RWPE2 (cell line): ENCODE data around the gene NRL.
"Not testable (repeated sequence)": the region's sequence is repeated elsewhere in the genome, so short reads cannot be mapped to it uniquely, and the experiment has no call there.

Experiments used
- ATAC-seq: fragments of 200-7000 bp; cut with Tn5 transposase; 3 replicates; pipeline ENCODE4 v1.9.1; 2021; ENCODE audit warnings: low read depth
- DNase-seq: peaks from one replicate; pipeline ENCODE4 v3.0.0-alpha.2; 2020; ENCODE audit warnings: low spot score
- H3K27ac ChIP-seq: fragments of 450-650 bp; 2 replicates; pipeline ENCODE4 v1.5.1; 2017; ENCODE audit warnings: mild to moderate bottlenecking; ENCODE audit not compliant: poor library complexity, severe bottlenecking
- H3K27me3 ChIP-seq: fragments of 250-450 bp; sonication (Bioruptor Pico); 2 replicates; pipeline ENCODE4 v1.5.1; 2021; ENCODE audit warnings: mild to moderate bottlenecking, moderate library complexity; ENCODE audit not compliant: insufficient read depth, poor library complexity, severe bottlenecking
- H3K36me3 ChIP-seq: fragments of 250-450 bp; sonication (Bioruptor Pico); 2 replicates; pipeline ENCODE4 v1.5.1; 2020; ENCODE audit warnings: low read depth, mild to moderate bottlenecking, moderate library complexity
- H3K4me1 ChIP-seq: fragments of 250-450 bp; sonication (Bioruptor Pico); 2 replicates; pipeline ENCODE4 v1.5.1; 2021; ENCODE audit warnings: mild to moderate bottlenecking, moderate library complexity; ENCODE audit not compliant: insufficient read depth, poor library complexity, severe bottlenecking
- H3K4me3 ChIP-seq: fragments of 250-450 bp; sonication (Bioruptor Pico); 2 replicates; pipeline ENCODE4 v1.5.1; 2021; ENCODE audit warnings: mild to moderate bottlenecking, moderate library complexity; ENCODE audit not compliant: severe bottlenecking
- H3K9me3 ChIP-seq: fragments of 250-450 bp; sonication (Bioruptor Pico); 2 replicates; pipeline ENCODE4 v1.5.1; 2021; ENCODE audit warnings: mild to moderate bottlenecking, moderate library complexity; ENCODE audit not compliant: severe bottlenecking
- CTCF ChIP-seq: fragments of 450-650 bp; IDR thresholded peaks from one replicate; pipeline ENCODE4 v1.5.1; 2017; ENCODE audit warnings: mild to moderate bottlenecking, moderate library complexity; ENCODE audit not compliant: poor library complexity, severe bottlenecking

The NRL gene

GRCh38 chr14:24052656-24053547 is 61.8 kb downstream of the NRL start:
- no peak for ATAC-seq
- H3K4me3 ChIP-seq, result peak overlapping the region; percentile 35

GRCh38 chr14:24051789-24052655 is 62.7 kb downstream of the NRL start, which contains the start of gene CARMIL3:
TSS of gene CARMIL3 (plus strand) at chr14:24052009. CDS start at chr14:24052154, 145 bp downstream.
- no peaks in the 10 kb centered on the region for H3K9me3 ChIP-seq
- peak; percentile 69 for DNase-seq
- ATAC-seq, result peak; percentile 79
- no peak for TF ChIP-seq CTCF
- no peaks in the 10 kb centered on the region for H3K4me1 ChIP-seq
- H3K27ac ChIP-seq, result no peak within 1 kb of the TSS
- H3K36me3 ChIP-seq, result no peaks in the 10 kb centered on the region
- H3K4me3 ChIP-seq, result peak within 1 kb of the TSS; percentile 35
- peaks cover 3% of the 10 kb centered on the region for H3K27me3 ChIP-seq

More at GRCh38 chr14:24052656-24053547, 61.8 kb downstream of the NRL start:
- DNase-seq, result peak; percentile 63
- no peak for TF ChIP-seq CTCF
- Histone ChIP-seq H3K27ac (no peak overlapping the region), H3K36me3 (no peaks in the 10 kb centered on the region), H3K4me1 (no peaks in the 10 kb centered on the region), H3K9me3 (no peaks in the 10 kb centered on the region), H3K27me3 (peaks cover 3% of the 10 kb centered on the region)

GRCh38 chr14:24051176-24051788 is 63.5 kb downstream of the NRL start:
- no peaks in the 10 kb centered on the region for H3K36me3 ChIP-seq
- H3K4me1 ChIP-seq, result no peaks in the 10 kb centered on the region
- TF ChIP-seq CTCF, result no peak
- ATAC-seq (no peak), DNase-seq (peak; percentile 66)
- peak overlapping the region; percentile 35 for H3K4me3 ChIP-seq
- peaks cover 3% of the 10 kb centered on the region for H3K27me3 ChIP-seq
- no peak overlapping the region for H3K27ac ChIP-seq
- no peaks in the 10 kb centered on the region for H3K9me3 ChIP-seq

- H3K4me3 ChIP-seq, ATAC-seq, DNase-seq, H3K4me1 ChIP-seq, H3K27ac ChIP-seq, H3K36me3 ChIP-seq, H3K9me3 ChIP-seq, H3K27me3 ChIP-seq: not testable (repeated sequence)
Measured at GRCh38 chr14:24050753-24051152, 64.0 kb downstream of the NRL start.

GRCh38 chr14:24049002-24049401 is 65.7 kb downstream of the NRL start:
- H3K27me3 ChIP-seq, H3K9me3 ChIP-seq, ATAC-seq, H3K4me3 ChIP-seq, H3K4me1 ChIP-seq, H3K27ac ChIP-seq, DNase-seq, H3K36me3 ChIP-seq: not testable (repeated sequence)
